Kidney epithelial cell (primary cell): Measurements from ENCODE around the gene PIBF1. TPM values are rescaled to one million over a fixed set of nuclear protein-coding genes. Genes with fewer than 3 reads are reported as not detected.

ENCODE experiments used
- DNase-seq: peaks from one replicate; pipeline ENCODE4 v3.0.0-alpha.2; 2010; ENCODE audit warnings: low read depth
- H3K27me3 ChIP-seq: 2 replicates; pipeline ENCODE4 v1.6.0; 2011; ENCODE audit warnings: low read length; ENCODE audit not compliant: control insufficient read depth, insufficient read depth
- H3K36me3 ChIP-seq: 2 replicates; pipeline ENCODE4 v1.5.1; 2011; ENCODE audit warnings: low read length; ENCODE audit not compliant: control insufficient read depth, insufficient read depth
- H3K4me3 ChIP-seq: 2 replicates; pipeline ENCODE4 v1.5.1; 2011; ENCODE audit warnings: low read depth, mild to moderate bottlenecking, control low read depth, low read length
- CTCF ChIP-seq: IDR thresholded peaks from 2 replicates; pipeline ENCODE4 v1.5.1; 2011; ENCODE audit warnings: mild to moderate bottlenecking, moderate library complexity, low read length, control low read depth, inconsistent platforms; ENCODE audit not compliant: insufficient read depth, poor library complexity, severe bottlenecking
- total RNA-seq: library from RNA; depleted of rRNA; stranded (reverse); fragments of >200 nt; gene quantifications from 2 replicates; pipeline ENCODE4 v1.2.3, GENCODE V29; 2015

Gene PIBF1
- total RNA-seq, 1 donor from 2014 or later, result 17.0 TPM

GRCh38 chr13:73015805-73016204, 233.9 kb downstream of the PIBF1 start:
- Histone ChIP-seq H3K4me3 (no peak overlapping the region), H3K36me3 (no peaks in the 10 kb centered on the region), H3K27me3 (no peaks in the 10 kb centered on the region)
- TF ChIP-seq CTCF, result no peak
- DNase-seq, result no peak

- no peak overlapping the region for H3K4me3 ChIP-seq
- no peaks in the 10 kb centered on the region for H3K27me3 ChIP-seq
- H3K36me3 ChIP-seq, result no peaks in the 10 kb centered on the region
- no peak for DNase-seq
- TF ChIP-seq CTCF, result no peak
Measured at GRCh38 chr13:73018336-73018735, 236.4 kb downstream of the PIBF1 start.

- peak; percentile 41 for DNase-seq
- Histone ChIP-seq H3K36me3 (no peaks in the 10 kb centered on the region), H3K27me3 (no peaks in the 10 kb centered on the region), H3K4me3 (no peak overlapping the region)
- TF ChIP-seq CTCF, result no peak
Measured at GRCh38 chr13:73025217-73026012, 243.5 kb downstream of the PIBF1 start.

GRCh38 chr13:73034901-73035300, 253.0 kb downstream of the PIBF1 start:
- Histone ChIP-seq H3K27me3 (no peaks in the 10 kb centered on the region), H3K4me3 (no peak overlapping the region), H3K36me3 (no peaks in the 10 kb centered on the region)
- no peak for TF ChIP-seq CTCF
- no peak for DNase-seq

GRCh38 chr13:73035660-73036059, 253.7 kb downstream of the PIBF1 start:
- Histone ChIP-seq H3K36me3 (no peaks in the 10 kb centered on the region), H3K27me3 (no peaks in the 10 kb centered on the region), H3K4me3 (no peak overlapping the region)
- DNase-seq, result no peak
- TF ChIP-seq CTCF, result no peak

GRCh38 chr13:73036566-73036965, 254.6 kb downstream of the PIBF1 start:
- Histone ChIP-seq H3K4me3 (no peak overlapping the region), H3K36me3 (no peaks in the 10 kb centered on the region), H3K27me3 (no peaks in the 10 kb centered on the region)
- no peak for TF ChIP-seq CTCF
- DNase-seq, result no peak
